A673 (cell line): ENCODE data around the gene GMPPA. TPM values are rescaled to one million over a fixed set of nuclear protein-coding genes. Genes with fewer than 3 reads are reported as not detected.

Source experiments
- BruUV-seq: library from RNA; stranded (reverse); fragments of 400-500 nt; replicated peaks from 2 replicates; lab custom pipeline; 2021; lab: Mats Ljungman, UMichigan
- CTCF ChIA-PET: fragments of 300-600 bp; sonication (Branson Sonifier 250); formaldehyde crosslinking; loops from one replicate; lab custom pipeline; 2022; ENCODE audit warnings: antibody characterized with exemption; lab: Charles Lee
- POLR2A ChIA-PET: fragments of 300-600 bp; sonication (Branson Sonifier 250); formaldehyde crosslinking; loops from one replicate; lab custom pipeline; 2022; ENCODE audit warnings: antibody characterized with exemption; ENCODE audit not compliant: low non-redundant PET; lab: Charles Lee
- DNase-seq: peaks from one replicate; pipeline ENCODE4 v3.0.0-alpha.2; 2015; ENCODE audit warnings: low spot score
- H3K27ac ChIP-seq: fragments of 200-600 bp; sonication (generic); 2 replicates; pipeline ENCODE4 v1.5.1; 2016; ENCODE audit warnings: mixed run types, low read depth, mild to moderate bottlenecking, mixed read lengths, antibody characterized with exemption, low read length; ENCODE audit not compliant: poor library complexity, severe bottlenecking
- H3K27me3 ChIP-seq: fragments of 200-600 bp; sonication (generic); replicated peaks from 2 replicates; pipeline ENCODE4 v1.6.1; 2017; ENCODE audit warnings: mixed run types, low read depth, mild to moderate bottlenecking, mixed read lengths, antibody characterized with exemption, low read length; ENCODE audit not compliant: insufficient read depth, poor library complexity
- H3K36me3 ChIP-seq: fragments of 200-600 bp; sonication (generic); 2 replicates; pipeline ENCODE4 v1.6.1; 2016; ENCODE audit warnings: mixed run types, mild to moderate bottlenecking, mixed read lengths, antibody characterized with exemption, low read length; ENCODE audit not compliant: insufficient read depth, poor library complexity, severe bottlenecking
- H3K4me1 ChIP-seq: fragments of 200-600 bp; sonication (generic); 2 replicates; pipeline ENCODE4 v1.6.1; 2017; ENCODE audit warnings: mixed run types, mild to moderate bottlenecking, mixed read lengths, antibody characterized with exemption, low read length; ENCODE audit not compliant: insufficient read depth, poor library complexity, severe bottlenecking
- H3K4me3 ChIP-seq: fragments of 200-600 bp; sonication (generic); 2 replicates; pipeline ENCODE4 v1.5.1; 2016; ENCODE audit warnings: low read depth, mixed run types, mild to moderate bottlenecking, mixed read lengths, low read length; ENCODE audit not compliant: poor library complexity, severe bottlenecking
- H3K9me3 ChIP-seq: fragments of 200-600 bp; sonication (generic); 2 replicates; pipeline ENCODE4 v1.6.1; 2016; ENCODE audit warnings: mixed run types, low read depth, mild to moderate bottlenecking, mixed read lengths, antibody characterized with exemption, low read length; ENCODE audit not compliant: poor library complexity, severe bottlenecking
- EZH2 ChIP-seq: fragments of 200-600 bp; sonication (generic); IDR thresholded peaks from 2 replicates; pipeline ENCODE4 v1.6.1; 2017; ENCODE audit warnings: borderline replicate concordance, low read depth, mild to moderate bottlenecking, mixed read lengths, antibody characterized with exemption, low read length; ENCODE audit not compliant: poor library complexity, severe bottlenecking
- intact Hi-C: fragments of 100-400 bp; cut with micrococcal nuclease; formaldehyde crosslinking; loops from one replicate; pipeline ENCODE4 v1.10.0; 2022; ENCODE audit not compliant: unreplicated experiment
- total RNA-seq: library from RNA; stranded (reverse); gene quantifications from 2 replicates; pipeline ENCODE4 v1.2.3, GENCODE V29; 2021
- TF ChIP-seq, protein P1 (sequence below): fragments of 300-800, 200-600 bp; sonication (generic); conservative IDR thresholded peaks from 2 replicates; pipeline ENCODE4 v1.5.1; 2017; ENCODE audit warnings: low read depth, mild to moderate bottlenecking, antibody characterized with exemption, low read length, moderate library complexity, mixed read lengths

GMPPA gene
- total RNA-seq, 1 experiment from 2014 or later, result 32.1 TPM

GRCh38 chr2:219469186-219469724, 29.4 kb upstream of the GMPPA start:
- H3K9me3 ChIP-seq, result no peaks in the 10 kb centered on the region
- H3K27ac ChIP-seq, result no peak overlapping the region
- no peaks in the 10 kb centered on the region for H3K27me3 ChIP-seq
- TF ChIP-seq EZH2, result no peak
- TF ChIP-seq, protein P1, sequence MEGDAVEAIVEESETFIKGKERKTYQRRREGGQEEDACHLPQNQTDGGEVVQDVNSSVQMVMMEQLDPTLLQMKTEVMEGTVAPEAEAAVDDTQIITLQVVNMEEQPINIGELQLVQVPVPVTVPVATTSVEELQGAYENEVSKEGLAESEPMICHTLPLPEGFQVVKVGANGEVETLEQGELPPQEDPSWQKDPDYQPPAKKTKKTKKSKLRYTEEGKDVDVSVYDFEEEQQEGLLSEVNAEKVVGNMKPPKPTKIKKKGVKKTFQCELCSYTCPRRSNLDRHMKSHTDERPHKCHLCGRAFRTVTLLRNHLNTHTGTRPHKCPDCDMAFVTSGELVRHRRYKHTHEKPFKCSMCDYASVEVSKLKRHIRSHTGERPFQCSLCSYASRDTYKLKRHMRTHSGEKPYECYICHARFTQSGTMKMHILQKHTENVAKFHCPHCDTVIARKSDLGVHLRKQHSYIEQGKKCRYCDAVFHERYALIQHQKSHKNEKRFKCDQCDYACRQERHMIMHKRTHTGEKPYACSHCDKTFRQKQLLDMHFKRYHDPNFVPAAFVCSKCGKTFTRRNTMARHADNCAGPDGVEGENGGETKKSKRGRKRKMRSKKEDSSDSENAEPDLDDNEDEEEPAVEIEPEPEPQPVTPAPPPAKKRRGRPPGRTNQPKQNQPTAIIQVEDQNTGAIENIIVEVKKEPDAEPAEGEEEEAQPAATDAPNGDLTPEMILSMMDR, result no peak
- ChIA-PET POLR2A (interaction anchor here (0.5 kb wide), 1 partner anchor 8 kb away, joined by 8 read pairs; no protein-coding TSS in a partner anchor), CTCF (no interaction called here)
- intact Hi-C loops, result no loop called here
- H3K36me3 ChIP-seq, result no peaks in the 10 kb centered on the region
- no peaks in the 10 kb centered on the region for H3K4me1 ChIP-seq
- no peak overlapping the region for H3K4me3 ChIP-seq
- no TSS peak for BruUV-seq
- no peak for DNase-seq

DNA sequence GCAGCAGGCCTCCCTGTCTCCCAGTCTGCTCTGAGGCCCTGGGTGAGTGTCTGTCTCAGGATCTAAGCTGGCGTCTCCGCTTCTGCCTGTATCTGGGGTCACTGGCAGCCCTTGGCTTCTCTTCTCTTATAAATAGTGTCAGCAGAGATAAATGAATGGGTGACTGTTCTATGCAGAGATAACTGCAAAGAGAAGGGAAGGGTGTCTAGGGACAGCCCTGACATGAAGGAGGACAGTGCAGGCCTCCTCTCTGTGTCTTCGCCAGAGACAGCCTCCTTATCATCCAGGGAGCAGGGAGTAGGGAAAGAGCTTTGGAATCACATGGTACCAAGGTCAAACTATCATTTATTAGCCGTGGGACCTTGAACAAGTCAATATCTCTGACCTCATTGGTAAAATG, 28.3 kb upstream of the GMPPA start:
- CTCF ChIA-PET, result no interaction called here
- no TSS peak for BruUV-seq

GRCh38 chr2:219471476-219472371, 27.0 kb upstream of the GMPPA start:
- no peaks in the 10 kb centered on the region for H3K36me3 ChIP-seq
- intact Hi-C loops, result no loop called here
- H3K4me3 ChIP-seq, result no peak overlapping the region
- DNase-seq, result no peak
- ChIA-PET POLR2A (no interaction called here), CTCF (no interaction called here)
- no peak overlapping the region for H3K27ac ChIP-seq
- no peak for TF ChIP-seq EZH2
- TF ChIP-seq, protein P1, result no peak
- BruUV-seq, result no TSS peak
- H3K9me3 ChIP-seq, result no peaks in the 10 kb centered on the region
- H3K27me3 ChIP-seq, result no peaks in the 10 kb centered on the region
- H3K4me1 ChIP-seq, result no peaks in the 10 kb centered on the region

More for the DNA sequence above, 28.3 kb upstream of the GMPPA start:
- H3K9me3 ChIP-seq, result no peaks in the 10 kb centered on the region
- H3K27me3 ChIP-seq, result no peaks in the 10 kb centered on the region
- no peak overlapping the region for H3K27ac ChIP-seq
- DNase-seq, result no peak
- H3K4me1 ChIP-seq, result no peaks in the 10 kb centered on the region
- POLR2A ChIA-PET, result interaction anchor here (0.6 kb wide), 1 partner anchor 59 kb away, joined by 3 read pairs; no protein-coding TSS in a partner anchor
- H3K4me3 ChIP-seq, result no peak overlapping the region
- no peaks in the 10 kb centered on the region for H3K36me3 ChIP-seq
- TF ChIP-seq EZH2, result no peak
- TF ChIP-seq, protein P1, result no peak
- intact Hi-C loops, result no loop called here
